ENCODE data around the gene GPR108.
"Not testable (repeated sequence)": the region's sequence is repeated elsewhere in the genome, so short reads cannot be mapped to it uniquely, and the experiment has no call there.

Gene GPR108

GRCh38 chr19:6718741-6719539, 18.4 kb downstream of the GPR108 start:
- peak in 1 of 2 donors; percentile 39 for DNase-seq

- DNase-seq: no peak
Observed at GRCh38 chr19:6718111-6718740, 19.2 kb downstream of the GPR108 start.

GRCh38 chr19:6717441-6717971, 19.9 kb downstream of the GPR108 start:
- DNase-seq: no peak

GRCh38 chr19:6717036-6717435, 20.3 kb downstream of the GPR108 start:
- DNase-seq: no peak

- no peak for DNase-seq
Observed at GRCh38 chr19:6716610-6716970, 20.8 kb downstream of the GPR108 start.

GRCh38 chr19:6714749-6715555, 22.4 kb downstream of the GPR108 start:
- no peak for DNase-seq

- no peak for DNase-seq
Observed at GRCh38 chr19:6713773-6714692, 23.3 kb downstream of the GPR108 start.

- DNase-seq: no peak
Observed at GRCh38 chr19:6712692-6713670, 24.4 kb downstream of the GPR108 start.

GRCh38 chr19:6712231-6712630, 25.1 kb downstream of the GPR108 start:
- DNase-seq: no peak

- DNase-seq: no peak
Observed at GRCh38 chr19:6711605-6712004, 25.8 kb downstream of the GPR108 start.

GRCh38 chr19:6711078-6711361, 26.4 kb downstream of the GPR108 start:
- DNase-seq: no peak

- no peak for DNase-seq
Observed at GRCh38 chr19:6710273-6711077, 26.9 kb downstream of the GPR108 start.

- no peak for DNase-seq
Observed at GRCh38 chr19:6709549-6709948, 27.8 kb downstream of the GPR108 start.

GRCh38 chr19:6708913-6709312, 28.5 kb downstream of the GPR108 start:
- DNase-seq: not testable (repeated sequence)

- no peak for DNase-seq
Observed at GRCh38 chr19:6708346-6708745, 29.0 kb downstream of the GPR108 start.

GRCh38 chr19:6707658-6708018, 29.7 kb downstream of the GPR108 start:
- DNase-seq: no peak

GRCh38 chr19:6707011-6707657, 30.2 kb downstream of the GPR108 start:
- no peak for DNase-seq

- DNase-seq: no peak
Observed at GRCh38 chr19:6706633-6706958, 30.8 kb downstream of the GPR108 start.

GRCh38 chr19:6705931-6706632, 31.3 kb downstream of the GPR108 start:
- DNase-seq: no peak
